IMR-90 (cell line): ENCODE measurements around the gene KLF16. TPM values are rescaled to one million over a fixed set of nuclear protein-coding genes. Genes with fewer than 3 reads are reported as not detected.

Experiments used
- ATAC-seq: fragments of 200-7000 bp; cut with Tn5 transposase; 2 replicates; pipeline ENCODE4 v1.9.1; 2020; ENCODE audit warnings: low read depth, mild to moderate bottlenecking, moderate library complexity
- BruUV-seq: library from RNA; stranded (reverse); fragments of 400-500 nt; replicated peaks from 2 replicates; lab custom pipeline; 2021; lab: Mats Ljungman, UMichigan
- CTCF ChIA-PET: fragments of 300-600 bp; formaldehyde crosslinking; extraction: SDS; loops from one replicate; lab custom pipeline; 2021; ENCODE audit warnings: antibody characterized with exemption; lab: Yijun Ruan, JAX
- POLR2A ChIA-PET: fragments of 300-600 bp; sonication (Branson Sonifier 250); formaldehyde crosslinking; loops from one replicate; lab custom pipeline; 2022; ENCODE audit warnings: antibody characterized with exemption; ENCODE audit not compliant: unreplicated experiment; lab: Charles Lee
- DNase-seq: peaks from one replicate; pipeline ENCODE4 v3.0.0; 2013
- H2AFZ ChIP-seq: replicated peaks from 2 replicates; pipeline ENCODE3; 2013; ENCODE audit warnings: low read length, mild to moderate bottlenecking; ENCODE audit not compliant: poor library complexity
- H2AK5ac ChIP-seq: 2 replicates; pipeline ENCODE4 v1.6.1; 2013; ENCODE audit warnings: low read depth, low read length, inconsistent platforms
- H2AK9ac ChIP-seq: replicated peaks from 2 replicates; pipeline ENCODE3; 2013; ENCODE audit warnings: mild to moderate bottlenecking, low read depth, low read length, moderate library complexity; ENCODE audit not compliant: poor library complexity
- H2BK120ac ChIP-seq: 2 replicates; pipeline ENCODE4 v1.6.1; 2013; ENCODE audit warnings: low read depth, low read length, inconsistent platforms
- H2BK15ac ChIP-seq: 3 replicates; pipeline ENCODE4 v1.6.1; 2013; ENCODE audit warnings: low read depth, low read length, inconsistent platforms
- H2BK20ac ChIP-seq: 2 replicates; pipeline ENCODE4 v1.6.1; 2013; ENCODE audit warnings: low read depth, mild to moderate bottlenecking, inconsistent platforms, low read length, moderate library complexity
- H2BK5ac ChIP-seq: 2 replicates; pipeline ENCODE4 v1.6.1; 2013; ENCODE audit warnings: mild to moderate bottlenecking, low read depth, low read length, inconsistent platforms; ENCODE audit not compliant: poor library complexity, severe bottlenecking
- H3K14ac ChIP-seq: replicated peaks from 2 replicates; pipeline ENCODE4 v1.6.1; 2013; ENCODE audit warnings: low read depth, low read length, inconsistent platforms
- H3K18ac ChIP-seq: 2 replicates; pipeline ENCODE4 v1.6.1; 2013; ENCODE audit warnings: low read depth, low read length, control low read depth
- H3K23ac ChIP-seq: 2 replicates; pipeline ENCODE4 v1.6.1; 2013; ENCODE audit warnings: low read depth, low read length, inconsistent platforms
- H3K27ac ChIP-seq: 2 replicates; pipeline ENCODE4 v1.5.1; 2013; ENCODE audit warnings: mild to moderate bottlenecking, control low read depth, low read length; ENCODE audit not compliant: insufficient read depth
- H3K27me3 ChIP-seq: 2 replicates; pipeline ENCODE4 v1.6.1; 2013; ENCODE audit warnings: low read length; ENCODE audit not compliant: control insufficient read depth, insufficient read depth
- H3K36me3 ChIP-seq: 2 replicates; pipeline ENCODE4 v1.6.1; 2013; ENCODE audit warnings: low read length, mixed read lengths; ENCODE audit not compliant: control insufficient read depth, insufficient read depth
- H3K4ac ChIP-seq: 2 replicates; pipeline ENCODE4 v1.6.1; 2013; ENCODE audit warnings: low read depth, low read length, inconsistent platforms
- H3K4me1 ChIP-seq: 2 replicates; pipeline ENCODE4 v1.6.1; 2013; ENCODE audit warnings: low read length, mixed read lengths; ENCODE audit not compliant: control insufficient read depth, insufficient read depth
- H3K4me2 ChIP-seq: 2 replicates; pipeline ENCODE4 v1.6.1; 2013; ENCODE audit warnings: low read depth, mild to moderate bottlenecking, control low read depth, low read length, moderate library complexity
- H3K4me3 ChIP-seq: 2 replicates; pipeline ENCODE4 v1.5.1; 2013; ENCODE audit warnings: low read depth, mild to moderate bottlenecking, control low read depth, low read length, moderate library complexity; ENCODE audit not compliant: insufficient read depth
- H3K56ac ChIP-seq: 2 replicates; pipeline ENCODE4 v1.6.1; 2013; ENCODE audit warnings: low read length, inconsistent platforms; ENCODE audit not compliant: insufficient read depth; ENCODE audit errors: extremely low read depth
- H3K79me1 ChIP-seq, 2 experiments: 2 replicates each; pipeline ENCODE4 v1.6.1; 2013; ENCODE audit warnings: low read length in 2 of 2, inconsistent platforms in 1 of 2, low read depth in 1 of 2
- H3K9ac ChIP-seq: 2 replicates; pipeline ENCODE4 v1.6.1; 2013; ENCODE audit warnings: low read depth, low read length, control low read depth
- H3K9me1 ChIP-seq: 2 replicates; pipeline ENCODE4 v1.6.1; 2013; ENCODE audit warnings: low read length, inconsistent platforms; ENCODE audit not compliant: insufficient read depth
- H3K9me3 ChIP-seq: 2 replicates; pipeline ENCODE4 v1.6.1; 2013; ENCODE audit warnings: low read length; ENCODE audit not compliant: control insufficient read depth, insufficient read depth
- H4K20me1 ChIP-seq: 2 replicates; pipeline ENCODE4 v1.6.1; 2013; ENCODE audit warnings: low read length, inconsistent platforms; ENCODE audit not compliant: insufficient read depth
- H4K5ac ChIP-seq: 2 replicates; pipeline ENCODE4 v1.6.1; 2013; ENCODE audit warnings: mild to moderate bottlenecking, low read depth, low read length, control low read depth
- H4K8ac ChIP-seq, 2 experiments: 2 replicates each; pipeline ENCODE4 v1.6.1; 2013; ENCODE audit warnings: low read depth in 2 of 2, low read length in 2 of 2, control low read depth in 1 of 2, inconsistent platforms in 1 of 2
- H4K91ac ChIP-seq: 2 replicates; pipeline ENCODE4 v1.6.1; 2013; ENCODE audit warnings: low read depth, low read length, inconsistent platforms; ENCODE audit not compliant: insufficient read depth
- BHLHE40 ChIP-seq: fragments of 150-350 bp; IDR thresholded peaks from 2 replicates; pipeline ENCODE4 v1.6.1; 2016; ENCODE audit warnings: mild to moderate bottlenecking, low read depth, low read length
- CEBPB ChIP-seq: IDR thresholded peaks from 2 replicates; pipeline ENCODE4 v1.6.1; 2012; ENCODE audit warnings: low read depth, low read length, improper control_type of control experiment
- CHD1 ChIP-seq: IDR thresholded peaks from 2 replicates; pipeline ENCODE4 v1.6.1; 2012; ENCODE audit warnings: low read depth, low read length, improper control_type of control experiment
- CTCF ChIP-seq: conservative IDR thresholded peaks from 2 replicates; pipeline ENCODE4 v1.5.1; 2012; ENCODE audit warnings: mild to moderate bottlenecking, low read depth, low read length, improper control_type of control experiment
- ELK1 ChIP-seq: fragments of 150-350 bp; IDR thresholded peaks from 2 replicates; pipeline ENCODE4 v1.6.1; 2016; ENCODE audit warnings: low read depth, mild to moderate bottlenecking, low read length, moderate library complexity, borderline replicate concordance
- FOS ChIP-seq: fragments of 150-350 bp; IDR thresholded peaks from 2 replicates; pipeline ENCODE4 v1.6.1; 2016; ENCODE audit warnings: low read depth, low read length
- MAFK ChIP-seq: IDR thresholded peaks from 2 replicates; pipeline ENCODE4 v1.6.1; 2012; ENCODE audit warnings: low read depth, low read length, improper control_type of control experiment
- MAZ ChIP-seq: IDR thresholded peaks from 2 replicates; pipeline ENCODE4 v1.6.1; 2012; ENCODE audit warnings: low read depth, mild to moderate bottlenecking, low read length, improper control_type of control experiment, moderate library complexity, borderline replicate concordance
- MXI1 ChIP-seq: IDR thresholded peaks from 2 replicates; pipeline ENCODE4 v1.6.1; 2012; ENCODE audit warnings: low read depth, mild to moderate bottlenecking, low read length, moderate library complexity, borderline replicate concordance
- NFE2L2 ChIP-seq: fragments of 150-350 bp; IDR thresholded peaks from 2 replicates; pipeline ENCODE4 v1.6.1; 2016; ENCODE audit warnings: low read depth, mild to moderate bottlenecking, low read length
- POLR2A ChIP-seq: IDR thresholded peaks from 2 replicates; pipeline ENCODE4 v1.6.1; 2012; ENCODE audit warnings: mild to moderate bottlenecking, low read depth, low read length
- RAD21 ChIP-seq: IDR thresholded peaks from 2 replicates; pipeline ENCODE4 v1.6.1; 2012; ENCODE audit warnings: low read length, improper control_type of control experiment
- RCOR1 ChIP-seq: IDR thresholded peaks from 2 replicates; pipeline ENCODE4 v1.6.1; 2012; ENCODE audit warnings: mild to moderate bottlenecking, low read length, improper control_type of control experiment; ENCODE audit not compliant: insufficient replicate concordance
- RFX5 ChIP-seq: IDR thresholded peaks from 2 replicates; pipeline ENCODE4 v1.8.0; 2012; ENCODE audit warnings: low read depth, mild to moderate bottlenecking, low read length, moderate library complexity
- SMC3 ChIP-seq: fragments of 150-350 bp; IDR thresholded peaks from 2 replicates; pipeline ENCODE4 v1.6.1; 2016; ENCODE audit warnings: low read depth, mild to moderate bottlenecking, antibody characterized with exemption, low read length, moderate library complexity
- USF2 ChIP-seq: fragments of 150-350 bp; IDR thresholded peaks from 2 replicates; pipeline ENCODE4 v1.6.1; 2017; ENCODE audit warnings: mild to moderate bottlenecking, antibody characterized with exemption, low read length, low read depth
- WGBS, 2 experiments: methylation state at CpG; one replicate each; pipeline versions ENCODE4 v1.1.5 to v1.1.7; 2013; ENCODE audit warnings: missing lambda C conversion rate in 2 of 2; ENCODE audit not compliant: insufficient read length in 1 of 2; ENCODE audit errors: extremely low coverage in 2 of 2; 5-methylcytosine and 5-hydroxymethylcytosine counted together
- dilution Hi-C: fragments of 300-500 bp; cut with HindIII; formaldehyde crosslinking; loops from one replicate; pipeline ENCODE4 v1.14.3; 2018; ENCODE audit warnings: low sequenced_read_pairs; ENCODE audit not compliant: unreplicated experiment
- in situ Hi-C: fragments of 300-500 bp; cut with MboI; formaldehyde crosslinking; loops from 3 replicates; pipeline ENCODE4 v1.14.3; 2019; ENCODE audit warnings: low sequenced_read_pairs, inconsistent platforms, mixed read lengths
- intact Hi-C: fragments of 100-400 bp; cut with micrococcal nuclease; formaldehyde crosslinking; loops from 2 replicates; pipeline ENCODE4 v1.10.0; 2022
- polyA plus RNA-seq, 3 experiments: library from polyadenylated mRNA; depleted of rRNA; stranded (reverse); fragments of >200 nt; gene quantifications; 2 replicates each; pipeline ENCODE4 v1.2.3, GENCODE V29; 2012; ENCODE audit warnings: low replicate concordance in 1 of 3
- total RNA-seq: library from RNA; depleted of rRNA; stranded (reverse); fragments of >200 nt; gene quantifications from 2 replicates; pipeline ENCODE4 v1.2.3, GENCODE V29; 2012

The KLF16 gene
- total and polyA plus RNA-seq, 2 of the 4 experiments (the other 2 are of a cell fraction): 0.90 to 13.1 TPM

GRCh38 chr19:1824252-1824622 is 39.1 kb downstream of the KLF16 start:
- in situ Hi-C loops (no loop called here), dilution Hi-C loops (no loop called here), intact Hi-C loops (no loop called here)
- Histone ChIP-seq H3K4me2 (no peak overlapping the region), H4K91ac (no peak overlapping the region; the same call in 1 of the 2 replicates), H2AK5ac (no peak overlapping the region), H2AK9ac (no peak overlapping the region), H3K36me3 (peaks cover 42% of the 10 kb centered on the region), H2BK20ac (no peak overlapping the region), H3K4me3 (no peak overlapping the region), H3K9ac (no peak overlapping the region), H3K27me3 (no peaks in the 10 kb centered on the region), H4K8ac (no peak overlapping the region), H2BK120ac (no peak overlapping the region), H3K9me1 (no peaks in the 10 kb centered on the region), H3K18ac (no peak overlapping the region), H2AFZ (no peak overlapping the region), H4K20me1 (peaks cover 13% of the 10 kb centered on the region), H3K27ac (no peak overlapping the region), H3K23ac (no peak overlapping the region), H3K79me1 (peaks cover 0 to 34% of the 10 kb centered on the region in 2 experiments; a peak in 3 of 4 replicates), H3K4me1 (peaks cover 4% of the 10 kb centered on the region; the same call in 1 of the 2 replicates), H4K5ac (no peak overlapping the region), H2BK15ac (no peak overlapping the region), H3K14ac (no peak overlapping the region), H2BK5ac (no peak overlapping the region), H3K56ac (no peak overlapping the region), H3K9me3 (no peaks in the 10 kb centered on the region), H3K4ac (no peak overlapping the region)
- DNase-seq (no peak), ATAC-seq (no peak)
- ChIA-PET CTCF (interaction anchor here (1.1 kb wide), 1 partner anchor 13 kb away, joined by 4 read pairs; no protein-coding TSS in a partner anchor), POLR2A (no interaction called here)
- BruUV-seq: no TSS peak
- WGBS, 2 experiments: 79% methylated on average over 9 of the region's 14 CpGs; no CpG with 5 or more reads in 1 of the 2 experiments
- TF ChIP-seq CHD1 (no peak), RCOR1 (no peak), MAFK (no peak), MXI1 (no peak), MAZ (no peak), FOS (no peak), USF2 (no peak), ELK1 (no peak), POLR2A (no peak), RFX5 (no peak), SMC3 (no peak), NFE2L2 (no peak), BHLHE40 (no peak), CTCF (no peak), RAD21 (no peak), CEBPB (no peak)
